Measurements from ENCODE around the gene CEP128.

CEP128 gene

DNA sequence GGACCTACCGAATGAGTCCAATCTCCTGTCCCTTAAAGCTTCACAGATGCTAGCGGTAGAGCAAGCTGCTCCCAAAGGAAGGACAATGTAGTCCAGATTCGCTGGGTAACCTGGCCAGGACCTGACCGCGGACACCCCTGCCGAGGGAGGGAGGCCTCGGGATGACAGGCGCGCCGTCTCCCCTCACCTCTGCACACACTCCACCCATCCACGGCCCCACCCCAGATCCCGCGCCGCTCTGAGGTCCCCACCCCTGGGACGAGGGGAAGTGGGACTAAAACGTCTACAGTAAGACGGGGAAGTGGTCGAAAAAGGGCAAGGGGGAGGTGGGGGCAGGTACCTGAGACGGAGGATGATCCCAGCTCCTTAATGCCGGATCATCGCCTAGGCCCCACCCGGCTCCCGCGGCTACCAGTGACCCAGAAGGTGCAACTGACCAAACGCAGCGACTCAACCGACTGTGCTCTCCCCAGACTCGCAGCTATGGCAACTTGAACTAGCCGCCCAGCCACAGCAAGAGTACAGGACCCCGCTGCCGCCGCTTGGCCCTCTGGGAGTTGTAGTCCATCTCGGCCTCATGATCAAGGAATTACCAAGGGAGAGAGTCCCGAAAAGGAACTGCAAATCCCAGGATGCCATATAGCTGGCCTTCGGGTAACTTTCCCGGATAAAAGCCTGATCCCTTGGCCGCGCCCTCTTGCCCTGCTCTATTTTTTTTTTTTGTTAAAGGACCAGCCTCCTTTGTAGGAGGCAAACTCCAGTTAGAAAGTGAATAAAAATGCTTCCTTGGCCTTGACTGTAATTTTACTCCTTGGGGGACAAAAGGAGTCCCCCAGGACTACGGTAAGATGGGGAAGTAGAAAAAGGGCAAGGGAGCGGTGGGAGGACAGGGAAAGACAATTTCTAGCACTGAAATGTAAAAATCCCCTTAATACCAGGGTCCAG, at the start of gene CEP128:
CEP128 (minus strand) TSS at position 498 of the 945 bp plus-strand sequence.
- TF ChIP-seq, protein P1, sequence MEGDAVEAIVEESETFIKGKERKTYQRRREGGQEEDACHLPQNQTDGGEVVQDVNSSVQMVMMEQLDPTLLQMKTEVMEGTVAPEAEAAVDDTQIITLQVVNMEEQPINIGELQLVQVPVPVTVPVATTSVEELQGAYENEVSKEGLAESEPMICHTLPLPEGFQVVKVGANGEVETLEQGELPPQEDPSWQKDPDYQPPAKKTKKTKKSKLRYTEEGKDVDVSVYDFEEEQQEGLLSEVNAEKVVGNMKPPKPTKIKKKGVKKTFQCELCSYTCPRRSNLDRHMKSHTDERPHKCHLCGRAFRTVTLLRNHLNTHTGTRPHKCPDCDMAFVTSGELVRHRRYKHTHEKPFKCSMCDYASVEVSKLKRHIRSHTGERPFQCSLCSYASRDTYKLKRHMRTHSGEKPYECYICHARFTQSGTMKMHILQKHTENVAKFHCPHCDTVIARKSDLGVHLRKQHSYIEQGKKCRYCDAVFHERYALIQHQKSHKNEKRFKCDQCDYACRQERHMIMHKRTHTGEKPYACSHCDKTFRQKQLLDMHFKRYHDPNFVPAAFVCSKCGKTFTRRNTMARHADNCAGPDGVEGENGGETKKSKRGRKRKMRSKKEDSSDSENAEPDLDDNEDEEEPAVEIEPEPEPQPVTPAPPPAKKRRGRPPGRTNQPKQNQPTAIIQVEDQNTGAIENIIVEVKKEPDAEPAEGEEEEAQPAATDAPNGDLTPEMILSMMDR (IDR thresholded peaks at IDR 0.05; ENCODE audit: low read depth, low read length) = no peak
- peak within 1 kb of the TSS; percentile 73 for H3K4me3 ChIP-seq (ENCODE audit: low read depth, low read length)

DNA sequence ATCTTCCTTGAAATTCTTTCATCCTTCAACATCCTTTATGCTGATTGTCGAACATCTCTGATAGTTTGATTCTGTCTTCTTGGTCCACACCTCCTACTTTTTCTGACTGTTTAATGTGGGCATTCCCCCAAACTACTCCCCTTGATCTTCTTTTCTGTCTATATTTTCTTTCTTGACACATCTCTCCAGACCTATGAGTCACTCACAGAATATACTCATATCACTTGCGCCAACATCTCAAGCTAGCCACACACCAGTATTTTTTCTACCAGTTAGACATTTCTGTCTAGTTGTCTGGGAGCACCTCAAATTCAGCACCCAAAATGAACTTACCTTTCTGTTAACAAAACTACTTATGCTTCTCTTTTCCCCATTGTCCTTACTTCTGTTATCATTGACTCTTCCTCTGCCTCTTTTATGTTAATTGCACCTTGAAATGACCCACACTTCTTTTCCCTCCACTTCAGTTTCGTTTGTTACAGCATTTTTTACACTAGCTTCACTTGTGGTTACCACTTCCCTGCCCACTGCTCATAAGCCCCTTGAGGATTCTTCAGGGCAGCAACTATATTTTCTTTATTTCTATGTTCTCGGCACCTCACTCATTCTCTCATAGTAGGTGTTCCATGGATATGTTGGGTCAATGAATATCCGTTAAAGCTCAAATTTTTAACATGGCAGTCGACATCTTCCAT, 47.3 kb upstream of the CEP128 start:
- H3K4me3 ChIP-seq (ENCODE audit: low read depth, low read length) = no peak overlapping the region
- TF ChIP-seq, protein P1 (IDR thresholded peaks at IDR 0.05; ENCODE audit: low read depth, low read length) = no peak

DNA sequence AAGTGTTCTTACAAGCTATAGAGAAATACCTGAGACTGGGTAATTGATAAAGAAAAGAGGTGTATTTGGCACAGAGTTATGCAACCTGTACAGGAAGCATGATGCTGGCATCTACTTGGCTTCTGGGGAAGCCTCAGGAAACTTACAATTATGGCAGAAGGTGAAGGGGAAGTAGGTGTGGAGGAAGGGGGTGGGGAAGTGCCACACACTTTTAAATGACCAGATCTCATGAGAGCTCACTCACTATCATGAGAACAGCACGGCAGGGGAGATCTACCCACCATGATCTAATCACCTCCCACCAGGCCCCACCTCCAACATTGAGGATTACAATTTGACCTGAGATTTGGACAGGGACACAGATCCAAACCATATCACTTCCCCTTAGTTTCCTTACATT, 46.7 kb upstream of the CEP128 start:
- H3K4me3 ChIP-seq (ENCODE audit: low read depth, low read length) = no peak overlapping the region
- TF ChIP-seq, protein P1 (IDR thresholded peaks at IDR 0.05; ENCODE audit: low read depth, low read length) = no peak

DNA sequence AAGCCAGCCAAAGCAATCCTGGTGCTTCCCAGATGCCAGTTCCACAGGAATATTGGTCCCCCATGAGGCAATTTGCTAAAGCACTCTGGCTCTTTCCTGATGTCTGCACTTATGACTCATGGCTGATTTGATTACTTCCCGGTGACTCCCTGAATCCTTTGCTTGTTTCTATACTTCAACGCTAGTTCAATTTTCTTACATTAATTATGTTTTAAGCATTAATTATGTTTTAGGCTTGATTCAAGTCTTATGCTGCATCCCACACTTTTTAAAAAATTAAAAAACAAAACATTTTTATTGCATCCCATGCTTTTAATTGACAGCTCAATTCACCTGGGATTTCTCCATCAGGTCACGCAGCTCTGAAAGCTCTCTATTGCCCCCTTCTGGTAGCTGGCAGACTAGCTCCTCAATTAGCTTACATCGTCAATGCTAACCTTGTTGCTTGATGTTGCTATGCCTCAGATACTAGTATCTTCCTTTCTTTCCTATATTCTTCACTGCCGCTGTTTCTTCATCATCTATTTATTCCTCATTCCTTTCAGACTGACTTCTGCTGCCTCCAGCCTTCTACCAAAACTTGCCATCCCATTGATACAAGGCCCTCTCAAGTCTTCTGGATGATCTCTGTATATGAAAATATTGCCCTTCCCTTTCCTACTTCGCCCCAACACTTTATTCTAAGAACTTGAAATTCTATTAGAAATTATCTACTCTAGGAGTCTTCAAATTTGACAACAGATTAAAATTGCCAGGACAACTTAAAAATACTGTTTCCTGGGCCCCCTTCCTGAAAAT, 45.9 kb upstream of the CEP128 start:
- H3K4me3 ChIP-seq (ENCODE audit: low read depth, low read length) = no peak overlapping the region
- TF ChIP-seq, protein P1 (IDR thresholded peaks at IDR 0.05; ENCODE audit: low read depth, low read length) = peak; percentile 89

DNA sequence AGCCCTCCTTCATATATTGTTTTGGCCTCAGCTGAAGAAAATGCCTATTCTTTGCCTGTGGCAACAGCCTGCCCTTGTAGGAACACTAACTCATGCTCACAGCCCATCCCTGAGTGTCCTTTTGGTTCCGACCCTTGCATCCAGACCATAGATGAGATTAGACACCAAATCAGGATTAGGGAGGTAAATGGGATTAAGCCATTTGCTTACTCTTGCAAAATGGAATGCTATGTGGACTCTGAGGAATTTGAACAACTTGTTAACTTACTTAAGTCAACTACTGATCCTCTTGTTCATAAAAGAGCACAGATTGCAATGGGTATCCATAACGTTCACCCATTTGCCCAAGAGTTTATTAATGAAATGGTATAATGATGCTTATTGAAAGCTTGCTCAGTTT, 41.2 kb upstream of the CEP128 start:
- TF ChIP-seq, protein P1 (IDR thresholded peaks at IDR 0.05; ENCODE audit: low read depth, low read length) = no peak
- no peak overlapping the region for H3K4me3 ChIP-seq (ENCODE audit: low read depth, low read length)

DNA sequence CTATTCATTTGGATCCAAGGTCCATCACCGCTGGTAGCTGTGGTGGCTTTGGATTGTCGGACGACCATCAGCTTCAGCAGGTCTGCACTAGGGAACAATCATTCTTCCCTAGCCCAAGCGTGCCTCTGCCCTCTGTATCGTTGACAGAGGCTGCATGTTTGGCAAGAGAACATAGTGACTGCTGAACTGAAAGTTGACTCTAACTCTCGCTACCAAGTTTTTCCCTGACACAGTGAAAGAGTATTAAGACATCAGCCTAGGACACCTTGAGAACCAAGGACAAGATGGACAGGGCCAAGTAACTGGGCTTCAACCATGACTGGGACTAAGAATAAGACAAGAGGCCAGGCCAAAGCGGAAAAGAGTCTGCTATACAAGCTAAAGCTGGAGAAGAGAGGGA, 40.1 kb upstream of the CEP128 start:
- no peak overlapping the region for H3K4me3 ChIP-seq (ENCODE audit: low read depth, low read length)
- TF ChIP-seq, protein P1 (IDR thresholded peaks at IDR 0.05; ENCODE audit: low read depth, low read length) = no peak
